A673 (cell line): Measurements from ENCODE around the gene CNGA3. TPM values are rescaled to one million over a fixed set of nuclear protein-coding genes. Genes with fewer than 3 reads are reported as not detected.

ENCODE experiments used
- BruUV-seq: library from RNA; stranded (reverse); fragments of 400-500 nt; replicated peaks from 2 replicates; lab custom pipeline; 2021; lab: Mats Ljungman, UMichigan
- CTCF ChIA-PET: fragments of 300-600 bp; sonication (Branson Sonifier 250); formaldehyde crosslinking; loops from one replicate; lab custom pipeline; 2022; ENCODE audit warnings: antibody characterized with exemption; lab: Charles Lee
- POLR2A ChIA-PET: fragments of 300-600 bp; sonication (Branson Sonifier 250); formaldehyde crosslinking; loops from one replicate; lab custom pipeline; 2022; ENCODE audit warnings: antibody characterized with exemption; ENCODE audit not compliant: low non-redundant PET; lab: Charles Lee
- DNase-seq: peaks from one replicate; pipeline ENCODE4 v3.0.0-alpha.2; 2015; ENCODE audit warnings: low spot score
- H3K27ac ChIP-seq: fragments of 200-600 bp; sonication (generic); 2 replicates; pipeline ENCODE4 v1.5.1; 2016; ENCODE audit warnings: mixed run types, low read depth, mild to moderate bottlenecking, mixed read lengths, antibody characterized with exemption, low read length; ENCODE audit not compliant: poor library complexity, severe bottlenecking
- H3K27me3 ChIP-seq: fragments of 200-600 bp; sonication (generic); replicated peaks from 2 replicates; pipeline ENCODE4 v1.6.1; 2017; ENCODE audit warnings: mixed run types, low read depth, mild to moderate bottlenecking, mixed read lengths, antibody characterized with exemption, low read length; ENCODE audit not compliant: insufficient read depth, poor library complexity
- H3K36me3 ChIP-seq: fragments of 200-600 bp; sonication (generic); 2 replicates; pipeline ENCODE4 v1.6.1; 2016; ENCODE audit warnings: mixed run types, mild to moderate bottlenecking, mixed read lengths, antibody characterized with exemption, low read length; ENCODE audit not compliant: insufficient read depth, poor library complexity, severe bottlenecking
- H3K4me1 ChIP-seq: fragments of 200-600 bp; sonication (generic); 2 replicates; pipeline ENCODE4 v1.6.1; 2017; ENCODE audit warnings: mixed run types, mild to moderate bottlenecking, mixed read lengths, antibody characterized with exemption, low read length; ENCODE audit not compliant: insufficient read depth, poor library complexity, severe bottlenecking
- H3K4me3 ChIP-seq: fragments of 200-600 bp; sonication (generic); 2 replicates; pipeline ENCODE4 v1.5.1; 2016; ENCODE audit warnings: low read depth, mixed run types, mild to moderate bottlenecking, mixed read lengths, low read length; ENCODE audit not compliant: poor library complexity, severe bottlenecking
- H3K9me3 ChIP-seq: fragments of 200-600 bp; sonication (generic); 2 replicates; pipeline ENCODE4 v1.6.1; 2016; ENCODE audit warnings: mixed run types, low read depth, mild to moderate bottlenecking, mixed read lengths, antibody characterized with exemption, low read length; ENCODE audit not compliant: poor library complexity, severe bottlenecking
- CTCF ChIP-seq: fragments of 300-800, 200-600 bp; sonication (generic); conservative IDR thresholded peaks from 2 replicates; pipeline ENCODE4 v1.5.1; 2017; ENCODE audit warnings: low read depth, mild to moderate bottlenecking, antibody characterized with exemption, low read length, moderate library complexity, mixed read lengths
- EZH2 ChIP-seq: fragments of 200-600 bp; sonication (generic); IDR thresholded peaks from 2 replicates; pipeline ENCODE4 v1.6.1; 2017; ENCODE audit warnings: borderline replicate concordance, low read depth, mild to moderate bottlenecking, mixed read lengths, antibody characterized with exemption, low read length; ENCODE audit not compliant: poor library complexity, severe bottlenecking
- intact Hi-C: fragments of 100-400 bp; cut with micrococcal nuclease; formaldehyde crosslinking; loops from one replicate; pipeline ENCODE4 v1.10.0; 2022; ENCODE audit not compliant: unreplicated experiment
- total RNA-seq: library from RNA; stranded (reverse); gene quantifications from 2 replicates; pipeline ENCODE4 v1.2.3, GENCODE V29; 2021

The CNGA3 gene
- total RNA-seq, 1 experiment from 2014 or later: not detected

GRCh38 chr2:98383166-98383565 lies 36.9 kb downstream of the CNGA3 start:
- no peak overlapping the region for H3K4me3 ChIP-seq
- H3K27ac ChIP-seq: no peak overlapping the region
- no peak for DNase-seq
- CTCF ChIA-PET: no interaction called here
- H3K36me3 ChIP-seq: no peaks in the 10 kb centered on the region
- POLR2A ChIA-PET: no interaction called here
- no peaks in the 10 kb centered on the region for H3K9me3 ChIP-seq
- BruUV-seq: no TSS peak
- TF ChIP-seq CTCF (no peak), EZH2 (no peak)
- intact Hi-C loops: no loop called here
- H3K4me1 ChIP-seq: no peaks in the 10 kb centered on the region
- peaks cover 4% of the 10 kb centered on the region for H3K27me3 ChIP-seq

- DNase-seq: peak; percentile 79
- POLR2A ChIA-PET: no interaction called here
Measured at GRCh38 chr2:98385050-98385699, 38.9 kb downstream of the CNGA3 start.

GRCh38 chr2:98387478-98387877 lies 41.2 kb downstream of the CNGA3 start:
- Histone ChIP-seq H3K27me3 (peaks cover 4% of the 10 kb centered on the region), H3K4me1 (no peaks in the 10 kb centered on the region), H3K36me3 (no peaks in the 10 kb centered on the region), H3K4me3 (no peak overlapping the region), H3K9me3 (no peaks in the 10 kb centered on the region), H3K27ac (no peak overlapping the region)
- no peak for DNase-seq
- CTCF ChIA-PET: no interaction called here
- BruUV-seq: no TSS peak
- intact Hi-C loops: loop anchor here (5.0 kb wide), 3 partner anchors 645 to 795 kb away; no protein-coding TSS in a partner anchor
- POLR2A ChIA-PET: no interaction called here
- TF ChIP-seq EZH2 (no peak), CTCF (no peak)

More at GRCh38 chr2:98385050-98385699, 38.9 kb downstream of the CNGA3 start:
- TF ChIP-seq EZH2 (no peak), CTCF (peak; percentile 94)
- intact Hi-C loops: loop anchor here (5.0 kb wide), 3 partner anchors 643 to 793 kb away; no protein-coding TSS in a partner anchor
- CTCF ChIA-PET: interaction anchor here (0.6 to 1.2 kb wide), 10 partner anchors 89 to 795 kb away, joined by 3 to 9 read pairs (median 3); no protein-coding TSS in a partner anchor
- H3K4me3 ChIP-seq: no peak overlapping the region
- BruUV-seq: no TSS peak
- H3K27ac ChIP-seq: no peak overlapping the region
- peaks cover 4% of the 10 kb centered on the region for H3K27me3 ChIP-seq
- no peaks in the 10 kb centered on the region for H3K9me3 ChIP-seq
- H3K36me3 ChIP-seq: no peaks in the 10 kb centered on the region
- H3K4me1 ChIP-seq: no peaks in the 10 kb centered on the region
